Type B pancreatic cell (in vitro differentiated cells): ENCODE data around the gene OAS2. TPM values are rescaled to one million over a fixed set of nuclear protein-coding genes. Genes with fewer than 3 reads are reported as not detected.
A peak's percentile ranks its signal among the peaks of the same experiment; 100 is the strongest.

Source experiments
- DNase-seq: peaks from one replicate; pipeline ENCODE4 v3.0.0; 2021; ENCODE audit warnings: mixed read lengths; ENCODE audit not compliant: unreplicated experiment; ENCODE audit errors: extremely low spot score
- H3K27ac Mint-ChIP-seq: 2 replicates; pipeline ENCODE4 v1.8.0; 2021; ENCODE audit warnings: mild to moderate bottlenecking, mixed read lengths
- H3K27me3 Mint-ChIP-seq: 2 replicates; pipeline ENCODE4 v1.8.0; 2021; ENCODE audit warnings: mixed read lengths
- H3K36me3 Mint-ChIP-seq: 2 replicates; pipeline ENCODE4 v1.8.0; 2021; ENCODE audit warnings: mixed read lengths
- H3K4me1 Mint-ChIP-seq: one replicate; pipeline ENCODE4 v1.8.0; 2021; ENCODE audit warnings: mixed read lengths; ENCODE audit not compliant: unreplicated experiment
- H3K4me3 Mint-ChIP-seq: 2 replicates; pipeline ENCODE4 v1.8.0; 2021; ENCODE audit warnings: mild to moderate bottlenecking, mixed read lengths
- H3K9me3 Mint-ChIP-seq: 2 replicates; pipeline ENCODE4 v1.8.0; 2021; ENCODE audit warnings: mixed read lengths
- total RNA-seq: library from RNA; stranded (reverse); gene quantifications from 2 replicates; pipeline ENCODE4 v1.2.1, GENCODE V29; 2021; ENCODE audit warnings: low replicate concordance
- TF ChIP-seq, protein P1 (sequence below): fragments of 200-600 bp; sonication (generic); conservative IDR thresholded peaks from 2 replicates; pipeline ENCODE4 v1.5.0; 2021; ENCODE audit warnings: antibody characterized with exemption, mild to moderate bottlenecking

The OAS2 gene
- total RNA-seq, 1 donor from 2014 or later: 1.8 TPM

DNA sequence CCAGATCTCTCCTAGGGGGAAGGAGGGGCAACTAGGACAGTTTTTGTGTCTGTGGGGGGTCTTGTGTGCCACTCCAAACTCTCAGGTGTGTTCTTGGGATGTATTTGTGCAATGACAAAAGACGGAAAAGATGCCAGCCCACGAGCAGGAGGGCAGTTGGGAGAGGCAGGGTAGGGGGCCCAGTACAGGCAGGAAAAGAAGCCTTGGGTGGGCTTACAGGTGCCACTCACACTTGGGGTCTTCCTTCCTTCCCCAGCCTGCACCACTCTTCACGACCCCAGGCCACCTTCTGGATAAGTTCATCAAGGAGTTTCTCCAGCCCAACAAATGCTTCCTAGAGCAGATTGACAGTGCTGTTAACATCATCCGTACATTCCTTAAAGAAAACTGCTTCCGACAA lies 24.4 kb downstream of the OAS2 start:
- Mint-ChIP-seq H3K4me1 (no peaks in the 10 kb centered on the region), H3K36me3 (no peaks in the 10 kb centered on the region), H3K27me3 (peaks cover 46% of the 10 kb centered on the region), H3K9me3 (no peaks in the 10 kb centered on the region), H3K4me3 (no peak overlapping the region), H3K27ac (no peak overlapping the region)
- no peak for DNase-seq
- TF ChIP-seq, protein P1, sequence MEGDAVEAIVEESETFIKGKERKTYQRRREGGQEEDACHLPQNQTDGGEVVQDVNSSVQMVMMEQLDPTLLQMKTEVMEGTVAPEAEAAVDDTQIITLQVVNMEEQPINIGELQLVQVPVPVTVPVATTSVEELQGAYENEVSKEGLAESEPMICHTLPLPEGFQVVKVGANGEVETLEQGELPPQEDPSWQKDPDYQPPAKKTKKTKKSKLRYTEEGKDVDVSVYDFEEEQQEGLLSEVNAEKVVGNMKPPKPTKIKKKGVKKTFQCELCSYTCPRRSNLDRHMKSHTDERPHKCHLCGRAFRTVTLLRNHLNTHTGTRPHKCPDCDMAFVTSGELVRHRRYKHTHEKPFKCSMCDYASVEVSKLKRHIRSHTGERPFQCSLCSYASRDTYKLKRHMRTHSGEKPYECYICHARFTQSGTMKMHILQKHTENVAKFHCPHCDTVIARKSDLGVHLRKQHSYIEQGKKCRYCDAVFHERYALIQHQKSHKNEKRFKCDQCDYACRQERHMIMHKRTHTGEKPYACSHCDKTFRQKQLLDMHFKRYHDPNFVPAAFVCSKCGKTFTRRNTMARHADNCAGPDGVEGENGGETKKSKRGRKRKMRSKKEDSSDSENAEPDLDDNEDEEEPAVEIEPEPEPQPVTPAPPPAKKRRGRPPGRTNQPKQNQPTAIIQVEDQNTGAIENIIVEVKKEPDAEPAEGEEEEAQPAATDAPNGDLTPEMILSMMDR: no peak

DNA sequence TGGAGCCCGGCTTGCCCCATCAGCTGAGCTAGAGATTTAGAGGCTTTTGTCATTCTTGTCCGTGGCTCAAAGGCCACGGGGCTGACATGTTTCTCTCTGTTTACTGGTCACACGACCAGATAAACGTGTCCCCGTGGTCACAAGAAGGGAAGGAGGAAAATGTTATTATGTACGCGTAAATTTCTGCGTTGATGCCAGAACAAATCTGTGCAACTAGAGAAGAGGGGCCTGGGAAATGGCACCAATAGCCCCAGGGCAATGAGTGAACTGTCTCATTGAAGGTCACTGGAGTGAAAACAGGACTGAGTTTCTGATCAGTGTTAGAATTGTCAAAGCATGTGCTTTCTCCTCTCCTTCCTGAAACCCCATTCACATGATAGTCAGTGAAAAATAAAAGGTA lies 25.3 kb downstream of the OAS2 start:
- Mint-ChIP-seq H3K4me3 (no peak overlapping the region), H3K9me3 (no peaks in the 10 kb centered on the region), H3K4me1 (no peaks in the 10 kb centered on the region), H3K36me3 (no peaks in the 10 kb centered on the region), H3K27ac (no peak overlapping the region), H3K27me3 (peaks cover 48% of the 10 kb centered on the region)
- no peak for DNase-seq
- TF ChIP-seq, protein P1: no peak

DNA sequence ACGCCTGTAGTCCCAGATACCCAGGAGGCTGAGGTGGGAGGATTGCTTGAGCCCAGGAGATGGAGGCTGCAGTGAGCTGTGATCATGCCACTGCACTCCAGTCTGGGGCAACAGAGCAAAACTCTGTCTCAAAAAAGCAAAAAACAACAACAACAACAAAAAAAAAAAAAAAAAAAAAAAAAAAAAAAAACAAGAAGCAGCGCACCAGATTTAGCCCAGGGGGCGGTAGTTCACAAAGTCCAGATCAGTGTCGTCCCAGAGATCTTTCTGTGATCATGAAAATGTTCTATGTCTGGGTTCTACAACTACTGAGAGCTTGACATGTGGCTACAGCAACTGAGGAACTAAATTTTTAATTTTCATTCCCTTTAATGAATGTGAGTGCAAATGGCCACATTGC lies 27.4 kb downstream of the OAS2 start:
- no peak for DNase-seq
- Mint-ChIP-seq H3K36me3 (no peaks in the 10 kb centered on the region), H3K4me3 (no peak overlapping the region), H3K27ac (no peak overlapping the region), H3K4me1 (no peaks in the 10 kb centered on the region), H3K9me3 (no peaks in the 10 kb centered on the region), H3K27me3 (peaks cover 53% of the 10 kb centered on the region)
- TF ChIP-seq, protein P1: peak; percentile 66

DNA sequence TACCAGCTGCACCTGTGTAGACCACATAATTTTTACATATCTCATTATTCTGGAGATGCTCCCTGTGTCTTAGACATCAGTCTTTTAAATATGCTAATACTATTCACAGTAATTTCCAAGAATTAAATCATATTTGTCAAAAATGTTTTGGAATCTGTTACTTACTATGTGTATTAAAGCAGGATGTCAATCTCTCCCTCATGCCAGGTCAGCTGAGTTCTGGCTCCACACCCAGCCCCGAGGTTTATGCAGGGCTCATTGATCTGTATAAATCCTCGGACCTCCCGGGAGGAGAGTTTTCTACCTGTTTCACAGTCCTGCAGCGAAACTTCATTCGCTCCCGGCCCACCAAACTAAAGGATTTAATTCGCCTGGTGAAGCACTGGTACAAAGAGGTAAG lies 27.9 kb downstream of the OAS2 start:
- TF ChIP-seq, protein P1: no peak
- Mint-ChIP-seq H3K4me3 (no peak overlapping the region), H3K27ac (no peak overlapping the region), H3K9me3 (no peaks in the 10 kb centered on the region), H3K4me1 (no peaks in the 10 kb centered on the region), H3K27me3 (peaks cover 55% of the 10 kb centered on the region), H3K36me3 (no peaks in the 10 kb centered on the region)
- no peak for DNase-seq

DNA sequence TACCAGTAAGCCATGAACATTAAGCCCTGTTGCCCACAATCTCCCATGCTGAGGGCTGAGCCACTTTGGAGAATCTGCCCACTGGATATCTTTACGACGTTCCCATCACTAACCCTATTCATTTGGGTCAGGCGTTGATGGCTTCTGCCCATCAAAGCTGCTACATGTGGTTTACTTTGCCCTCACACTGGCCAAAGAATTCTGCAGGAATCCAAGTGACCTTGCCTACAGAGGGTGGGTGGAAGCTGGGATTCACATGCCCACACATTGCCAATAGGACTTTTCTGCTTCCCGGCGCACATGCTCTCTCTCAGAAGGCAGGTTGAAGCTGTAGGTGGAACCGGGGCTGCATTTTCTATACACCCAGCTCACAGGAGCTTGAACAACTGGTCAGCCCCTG lies 28.3 kb downstream of the OAS2 start:
- H3K9me3 Mint-ChIP-seq: peaks cover 1% of the 10 kb centered on the region
- no peak overlapping the region for H3K27ac Mint-ChIP-seq
- DNase-seq: no peak
- no peaks in the 10 kb centered on the region for H3K4me1 Mint-ChIP-seq
- TF ChIP-seq, protein P1: no peak
- no peaks in the 10 kb centered on the region for H3K36me3 Mint-ChIP-seq
- no peak overlapping the region for H3K4me3 Mint-ChIP-seq
- peaks cover 55% of the 10 kb centered on the region for H3K27me3 Mint-ChIP-seq

DNA sequence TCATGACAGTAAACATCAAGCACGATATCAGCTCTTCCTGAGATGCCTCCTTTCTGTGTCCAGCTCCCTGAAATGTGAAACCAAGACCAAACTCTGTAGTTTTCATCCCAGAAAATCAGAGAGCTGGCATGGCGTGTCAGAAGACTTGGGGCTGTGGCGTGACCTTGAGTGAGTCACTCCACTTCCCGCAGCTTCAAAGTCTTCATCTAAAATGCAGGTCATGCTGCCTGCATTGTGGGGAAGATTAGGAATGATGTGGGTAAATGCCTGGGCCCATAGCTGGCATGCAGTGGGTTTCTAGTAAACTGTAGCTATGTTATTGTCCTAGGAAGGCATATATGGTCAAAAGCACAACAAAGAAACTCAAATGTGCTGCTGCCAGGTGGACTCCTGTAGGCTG lies 28.8 kb downstream of the OAS2 start:
- no peak for DNase-seq
- H3K27me3 Mint-ChIP-seq: peaks cover 57% of the 10 kb centered on the region
- TF ChIP-seq, protein P1: no peak
- no peak overlapping the region for H3K27ac Mint-ChIP-seq
- H3K4me3 Mint-ChIP-seq: no peak overlapping the region
- H3K4me1 Mint-ChIP-seq: no peaks in the 10 kb centered on the region
- H3K9me3 Mint-ChIP-seq: peaks cover 4% of the 10 kb centered on the region
- H3K36me3 Mint-ChIP-seq: no peaks in the 10 kb centered on the region
